ENCODE measurements around the gene PHACTR3.
A peak's percentile ranks its signal among the peaks of the same experiment; 100 is the strongest.
"Not testable (repeated sequence)": the region's sequence is repeated elsewhere in the genome, so short reads cannot be mapped to it uniquely, and the experiment has no call there.

Gene PHACTR3

GRCh38 chr20:59589086-59589684 is 15.2 kb upstream of the PHACTR3 start:
- DNase-seq: no peak

DNA sequence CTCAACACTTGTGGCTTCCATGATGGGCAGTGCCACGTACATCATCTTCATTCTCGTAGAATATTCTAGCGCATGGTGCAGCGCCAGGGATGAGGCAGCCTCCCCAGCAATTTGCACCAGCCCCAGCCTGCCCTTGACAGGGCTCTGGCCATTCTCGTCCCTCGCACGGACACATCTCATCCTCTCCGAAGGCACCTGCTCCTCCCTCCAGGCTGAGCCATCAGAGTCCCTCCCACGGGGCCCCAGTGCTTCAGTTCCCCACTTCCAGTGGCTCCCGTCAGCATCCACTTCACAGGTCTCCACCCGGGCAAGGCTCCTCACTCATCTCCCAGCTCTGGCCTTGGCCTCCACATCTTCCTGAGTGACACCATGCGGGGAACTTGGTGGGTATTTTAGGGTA is 13.3 kb upstream of the PHACTR3 start:
- DNase-seq: no peak

GRCh38 chr20:59596690-59597089 is 7.7 kb upstream of the PHACTR3 start:
- no peak for DNase-seq

GRCh38 chr20:59597240-59597639 is 7.1 kb upstream of the PHACTR3 start:
- DNase-seq: no peak

DNA sequence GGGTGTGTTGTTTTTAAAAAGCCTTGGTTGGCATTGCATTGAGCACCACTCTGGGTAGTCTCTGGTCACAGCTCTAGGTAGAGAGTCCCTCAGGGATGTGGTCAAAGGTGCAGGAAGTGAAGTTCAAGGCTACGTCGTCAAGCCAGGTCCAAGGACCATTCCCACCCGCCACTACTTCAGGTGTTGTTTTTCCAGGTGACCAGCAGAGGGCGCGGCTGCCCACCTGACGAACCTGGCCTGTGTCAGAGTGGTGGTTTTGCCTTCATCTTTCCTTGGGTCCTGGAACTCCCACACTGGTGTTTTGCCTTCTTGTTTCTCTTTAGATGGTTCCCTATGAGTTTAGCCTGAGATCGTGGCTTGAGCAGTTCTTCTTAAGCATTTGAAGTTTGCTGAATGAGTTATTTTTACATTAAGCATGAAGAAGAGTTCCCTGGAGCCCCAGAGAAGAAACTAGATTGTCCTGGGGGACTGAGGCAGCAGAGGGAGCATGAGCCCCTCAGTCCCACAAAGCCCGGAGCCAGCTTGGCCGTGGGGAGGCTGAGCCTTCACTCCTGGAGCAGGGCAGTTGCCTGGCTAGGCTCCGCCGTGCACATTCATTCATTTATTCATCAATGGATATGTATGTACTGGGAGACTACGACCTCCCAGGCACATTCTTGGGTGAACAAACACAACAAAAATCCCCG is 5.6 kb upstream of the PHACTR3 start:
- DNase-seq: peak in 1 of 2 experiments; percentile 48

- no peak for DNase-seq
Observed at GRCh38 chr20:59599941-59600340, 4.4 kb upstream of the PHACTR3 start.

- DNase-seq: no peak
Observed at GRCh38 chr20:59600472-59600871, 3.9 kb upstream of the PHACTR3 start.

DNA sequence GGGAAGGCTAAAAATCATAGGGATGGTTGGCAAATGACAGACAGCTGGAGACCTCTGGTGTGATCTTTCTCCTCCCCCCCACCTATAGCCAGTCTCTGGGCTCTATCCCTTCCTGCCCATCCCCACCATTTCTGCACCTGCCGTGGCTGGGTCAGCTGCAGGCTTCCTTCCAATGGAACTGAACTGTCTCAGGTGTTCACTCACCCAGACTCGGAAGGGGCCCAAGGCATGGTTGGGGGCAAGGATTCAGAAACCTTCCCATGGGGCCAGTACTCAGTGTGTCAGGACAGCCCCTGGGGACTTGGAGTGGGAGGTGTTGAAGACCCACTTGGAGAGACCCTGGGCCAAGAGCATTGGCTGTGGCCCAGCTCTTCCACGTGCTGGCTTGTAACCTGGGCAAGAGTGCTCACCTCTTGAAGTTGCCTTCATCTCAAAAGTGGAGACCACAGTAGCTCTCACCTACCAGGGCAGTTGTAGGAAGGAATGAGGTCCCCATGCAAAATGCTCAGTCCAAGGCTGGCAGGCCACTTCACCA is 1.7 kb upstream of the PHACTR3 start:
- no peak for DNase-seq

DNA sequence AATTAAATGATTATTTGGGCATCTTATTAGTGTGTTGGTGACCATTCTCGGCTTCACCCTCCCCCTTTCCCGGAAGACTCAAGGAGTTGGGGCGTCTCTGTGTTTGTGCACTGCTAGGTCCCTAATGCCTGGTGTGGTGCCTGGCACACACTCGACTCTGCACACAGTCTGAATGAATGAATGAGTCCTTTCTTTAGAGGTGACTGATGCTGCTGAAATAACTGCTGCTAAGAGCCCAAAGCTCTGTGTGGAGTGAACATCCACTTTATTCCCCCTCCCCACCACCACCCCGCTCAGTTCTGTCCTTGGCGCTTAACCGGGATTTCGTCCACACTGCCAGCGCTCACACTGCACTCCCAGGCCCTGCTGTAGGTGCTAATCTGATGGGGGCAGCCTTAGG is 1.2 kb upstream of the PHACTR3 start:
- DNase-seq: no peak

GRCh38 chr20:59604741-59605600 is 631 bp downstream of the PHACTR3 start:
- DNase-seq: no peak

GRCh38 chr20:59605601-59606364 is 1.4 kb downstream of the PHACTR3 start:
- no peak for DNase-seq

- no peak for DNase-seq
Observed at GRCh38 chr20:59606566-59606965, 2.2 kb downstream of the PHACTR3 start.

DNA sequence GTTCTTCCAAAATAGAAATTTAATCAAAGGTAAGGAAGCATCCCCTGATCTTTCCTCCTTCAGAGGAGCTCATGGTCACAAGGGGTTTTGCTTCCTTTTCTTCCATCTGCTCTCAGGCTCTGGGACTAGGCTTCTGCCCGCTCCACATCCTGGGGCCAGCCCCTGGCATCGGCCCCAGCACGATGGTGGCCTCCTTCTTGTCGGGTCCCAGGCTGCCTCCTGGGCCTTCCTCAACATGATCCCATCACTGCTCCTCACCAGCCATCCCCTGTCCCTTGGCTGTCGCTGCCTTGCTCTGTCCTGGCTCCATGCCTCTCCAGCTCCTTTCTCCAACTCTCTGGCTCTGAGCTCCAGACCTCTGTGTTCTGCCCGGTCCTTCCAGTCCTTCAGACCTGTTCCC is 4.1 kb downstream of the PHACTR3 start:
- DNase-seq: no peak

GRCh38 chr20:59608871-59609270 is 4.5 kb downstream of the PHACTR3 start:
- no peak for DNase-seq

GRCh38 chr20:59611286-59611685 is 6.9 kb downstream of the PHACTR3 start:
- no peak for DNase-seq

GRCh38 chr20:59613861-59614260 is 9.5 kb downstream of the PHACTR3 start:
- no peak for DNase-seq

DNA sequence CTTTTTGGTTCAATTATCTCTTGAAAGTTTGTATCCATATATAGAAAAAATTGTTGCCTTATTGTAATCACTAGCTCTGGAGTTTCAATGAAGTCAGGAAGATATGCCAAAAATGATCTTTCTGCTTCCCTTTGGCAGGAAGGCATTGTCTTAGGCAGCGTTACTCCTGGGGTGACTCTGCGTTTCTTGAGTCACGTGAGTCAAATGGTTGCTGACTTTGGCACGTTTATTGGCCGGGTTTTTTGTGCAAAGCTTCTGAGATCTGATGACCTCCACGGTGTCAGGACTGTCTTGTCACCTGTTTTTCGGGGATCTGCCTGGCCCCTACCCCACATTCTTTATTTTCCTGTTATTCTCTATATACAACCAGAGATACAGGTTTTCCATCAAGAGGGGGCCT is 10.4 kb downstream of the PHACTR3 start:
- DNase-seq: no peak

- DNase-seq: no peak
Observed at GRCh38 chr20:59616306-59616705, 12.0 kb downstream of the PHACTR3 start.

- no peak for DNase-seq
Observed at GRCh38 chr20:59617221-59617620, 12.9 kb downstream of the PHACTR3 start.

DNA sequence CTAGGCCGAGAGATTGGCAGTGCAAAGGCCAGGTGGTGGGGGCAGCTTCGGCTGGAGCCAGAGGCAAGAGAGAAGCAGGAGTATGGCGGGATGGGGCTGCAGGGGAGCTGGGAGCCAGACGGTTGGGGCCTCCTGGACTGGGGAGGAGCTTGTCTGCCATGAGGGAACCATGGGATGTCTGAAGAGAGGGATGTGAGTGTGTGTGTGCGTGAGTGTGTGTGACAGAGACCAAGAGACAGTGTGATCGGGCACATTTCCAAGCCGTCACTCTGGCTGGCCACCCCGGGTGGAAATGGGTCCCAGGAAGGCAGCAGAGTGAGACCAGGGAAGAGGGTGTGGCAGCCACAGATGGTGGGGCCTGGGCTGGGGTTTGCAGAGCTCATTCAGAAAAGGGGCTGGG is 13.8 kb downstream of the PHACTR3 start:
- no peak for DNase-seq

- not testable (repeated sequence) for DNase-seq
Observed at GRCh38 chr20:59618585-59618984, 14.2 kb downstream of the PHACTR3 start.

- DNase-seq: no peak
Observed at GRCh38 chr20:59620860-59621505, 16.6 kb downstream of the PHACTR3 start.
